Epithelial cell of esophagus (primary cell): Measurements from ENCODE around the gene ME2.
A peak's percentile ranks its signal among the peaks of the same experiment; 100 is the strongest.
"Not testable (repeated sequence)": the region's sequence is repeated elsewhere in the genome, so short reads cannot be mapped to it uniquely, and the experiment has no call there.

Source experiments
- DNase-seq: peaks from one replicate; pipeline ENCODE4 v3.0.0; 2010; ENCODE audit warnings: low read depth
- H3K4me3 ChIP-seq: 2 replicates; pipeline ENCODE4 v1.5.1; 2011; ENCODE audit warnings: mild to moderate bottlenecking, low read length, control low read depth
- TF ChIP-seq, protein P1 (sequence below): IDR thresholded peaks from 2 replicates; pipeline ENCODE4 v1.5.1; 2011; ENCODE audit warnings: low read depth, mild to moderate bottlenecking, low read length, control low read depth, inconsistent platforms; ENCODE audit not compliant: insufficient read depth; ENCODE audit errors: missing control alignments

The ME2 gene

DNA sequence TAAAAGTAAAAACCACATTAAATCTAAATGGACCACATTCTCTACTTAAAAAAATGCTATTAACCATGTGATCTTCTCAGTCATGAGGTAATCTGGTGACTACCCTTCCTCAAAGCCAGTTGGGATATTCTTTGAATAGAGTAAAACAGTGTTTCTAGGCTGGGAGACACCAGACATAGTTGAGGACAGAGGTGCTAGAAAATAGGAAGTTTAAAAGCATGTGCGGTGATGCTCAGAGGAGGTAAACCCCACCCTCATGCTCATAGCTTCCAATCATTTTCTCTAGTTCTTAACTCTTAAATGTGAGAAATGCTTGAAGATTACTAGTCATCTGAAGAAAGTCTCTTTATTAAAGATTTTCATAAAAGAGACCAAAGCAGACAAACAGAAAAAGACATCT lies 58.3 kb downstream of the ME2 start:
- no peak for DNase-seq
- TF ChIP-seq, protein P1, sequence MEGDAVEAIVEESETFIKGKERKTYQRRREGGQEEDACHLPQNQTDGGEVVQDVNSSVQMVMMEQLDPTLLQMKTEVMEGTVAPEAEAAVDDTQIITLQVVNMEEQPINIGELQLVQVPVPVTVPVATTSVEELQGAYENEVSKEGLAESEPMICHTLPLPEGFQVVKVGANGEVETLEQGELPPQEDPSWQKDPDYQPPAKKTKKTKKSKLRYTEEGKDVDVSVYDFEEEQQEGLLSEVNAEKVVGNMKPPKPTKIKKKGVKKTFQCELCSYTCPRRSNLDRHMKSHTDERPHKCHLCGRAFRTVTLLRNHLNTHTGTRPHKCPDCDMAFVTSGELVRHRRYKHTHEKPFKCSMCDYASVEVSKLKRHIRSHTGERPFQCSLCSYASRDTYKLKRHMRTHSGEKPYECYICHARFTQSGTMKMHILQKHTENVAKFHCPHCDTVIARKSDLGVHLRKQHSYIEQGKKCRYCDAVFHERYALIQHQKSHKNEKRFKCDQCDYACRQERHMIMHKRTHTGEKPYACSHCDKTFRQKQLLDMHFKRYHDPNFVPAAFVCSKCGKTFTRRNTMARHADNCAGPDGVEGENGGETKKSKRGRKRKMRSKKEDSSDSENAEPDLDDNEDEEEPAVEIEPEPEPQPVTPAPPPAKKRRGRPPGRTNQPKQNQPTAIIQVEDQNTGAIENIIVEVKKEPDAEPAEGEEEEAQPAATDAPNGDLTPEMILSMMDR = no peak
- no peak overlapping the region for H3K4me3 ChIP-seq

DNA sequence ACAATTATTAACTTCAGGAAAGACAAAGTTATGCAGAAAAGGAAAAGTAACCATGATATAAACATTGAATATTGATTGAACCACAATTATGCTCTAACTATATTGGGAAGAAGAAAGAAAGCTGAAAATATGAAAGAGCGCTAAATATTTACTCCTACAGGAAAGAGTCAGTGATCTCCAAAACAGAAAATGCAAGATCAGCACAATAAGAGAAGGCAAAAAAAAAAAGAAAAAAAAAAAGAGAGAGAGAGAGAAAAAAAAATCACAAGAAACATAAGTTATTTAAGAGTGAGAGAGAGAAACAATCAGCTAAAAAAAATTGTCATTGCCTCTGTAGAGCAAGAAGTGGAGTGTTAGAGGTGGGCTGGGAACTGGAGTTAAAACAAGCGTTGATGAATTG lies 60.0 kb downstream of the ME2 start:
- H3K4me3 ChIP-seq = no peak overlapping the region

DNA sequence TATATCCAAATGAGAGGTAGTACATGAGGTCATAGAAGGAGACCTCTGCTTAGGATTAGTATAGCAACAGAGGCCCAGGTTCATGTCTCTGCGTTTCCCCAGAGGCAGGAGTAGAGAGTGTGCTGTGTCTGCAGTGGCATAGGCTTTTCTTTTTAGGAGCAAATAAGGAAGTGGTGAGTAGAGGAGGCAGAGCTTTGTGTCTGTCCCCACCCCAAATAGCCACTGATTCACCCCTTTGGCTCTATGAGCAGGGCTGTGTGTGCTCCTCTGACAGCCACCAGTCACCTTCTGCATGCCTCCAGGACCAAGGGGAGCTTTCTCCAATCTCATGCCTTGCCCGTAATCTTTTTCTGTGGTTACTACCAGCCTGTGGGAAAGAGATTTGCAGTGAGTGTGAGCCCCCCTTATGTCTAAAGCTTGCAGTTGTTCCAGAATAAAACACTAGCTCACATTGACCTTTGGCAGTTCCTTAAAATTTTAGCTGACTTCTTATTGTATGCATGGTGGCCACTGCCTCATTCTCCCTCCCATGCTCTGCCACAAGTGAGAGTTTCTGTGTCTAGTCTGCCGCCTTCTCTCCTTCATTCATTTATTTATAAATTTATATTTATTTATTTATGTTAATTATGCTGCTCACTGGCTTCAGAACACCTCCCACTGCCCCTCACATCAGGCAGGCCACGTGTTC lies 65.5 kb downstream of the ME2 start:
- H3K4me3 ChIP-seq = no peak overlapping the region
- TF ChIP-seq, protein P1 = no peak
- DNase-seq = peak; percentile 44

More for the DNA sequence above, 60.0 kb downstream of the ME2 start:
- DNase-seq = no peak
- TF ChIP-seq, protein P1 = no peak

DNA sequence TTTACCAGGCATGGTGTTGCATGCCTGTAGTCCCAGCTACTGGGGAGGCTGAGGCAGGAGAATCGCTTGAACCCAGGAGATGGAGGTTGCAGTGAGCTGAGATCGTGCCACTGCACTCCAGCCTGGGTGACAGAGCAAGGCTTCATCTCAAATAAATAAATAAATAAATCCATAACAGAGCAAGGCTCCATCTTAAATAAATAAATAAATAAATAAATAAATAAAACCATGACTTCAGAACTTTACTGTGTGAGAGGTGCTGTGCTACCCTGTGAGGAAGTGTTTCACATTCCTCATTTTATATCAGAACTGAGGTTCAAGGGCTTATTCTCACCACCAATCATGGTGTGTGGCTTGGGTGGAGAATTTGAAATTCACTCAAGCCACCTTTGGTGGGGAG lies 67.0 kb downstream of the ME2 start:
- not testable (repeated sequence) for H3K4me3 ChIP-seq, DNase-seq

DNA sequence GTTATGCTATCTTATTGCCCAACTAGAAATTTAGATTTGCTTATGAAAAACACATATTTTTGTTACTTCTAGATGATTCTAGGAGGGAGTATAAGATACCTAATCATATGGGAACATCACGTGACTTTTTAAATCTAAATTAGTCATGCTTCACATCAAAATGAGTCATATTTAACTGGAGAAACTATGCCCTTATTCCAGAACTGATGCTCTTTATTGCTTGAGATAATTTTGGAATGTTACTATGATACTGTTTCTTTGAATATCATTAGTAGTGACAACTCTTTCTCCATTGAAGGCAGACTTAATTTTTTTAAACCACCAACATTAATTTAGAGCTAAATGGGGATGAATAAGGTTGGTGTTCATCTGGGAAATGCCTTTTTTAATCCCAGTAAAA lies 69.0 kb downstream of the ME2 start:
- TF ChIP-seq, protein P1 = no peak
- peak; percentile 28 for DNase-seq
- no peak overlapping the region for H3K4me3 ChIP-seq

DNA sequence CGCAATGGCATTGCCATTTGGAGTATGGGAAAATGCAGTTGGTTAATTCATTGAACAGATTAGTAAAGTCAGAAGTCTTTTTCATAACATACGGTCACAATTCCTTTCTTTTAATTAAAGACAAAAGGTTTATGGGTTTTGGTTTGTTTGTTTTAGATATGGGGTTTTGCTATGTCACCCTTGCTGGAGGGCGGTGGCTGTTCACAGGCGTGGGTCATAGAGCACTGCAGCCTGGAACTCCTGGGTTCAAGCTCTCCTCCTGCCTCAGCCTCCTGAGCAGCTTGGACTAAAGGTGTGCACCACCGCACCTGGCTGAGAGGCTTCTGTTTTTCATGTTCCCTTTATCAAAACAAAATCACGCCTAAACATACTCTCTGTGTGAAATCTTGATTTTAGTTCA lies 70.3 kb downstream of the ME2 start:
- TF ChIP-seq, protein P1 = no peak
- no peak for DNase-seq
- H3K4me3 ChIP-seq = no peak overlapping the region

DNA sequence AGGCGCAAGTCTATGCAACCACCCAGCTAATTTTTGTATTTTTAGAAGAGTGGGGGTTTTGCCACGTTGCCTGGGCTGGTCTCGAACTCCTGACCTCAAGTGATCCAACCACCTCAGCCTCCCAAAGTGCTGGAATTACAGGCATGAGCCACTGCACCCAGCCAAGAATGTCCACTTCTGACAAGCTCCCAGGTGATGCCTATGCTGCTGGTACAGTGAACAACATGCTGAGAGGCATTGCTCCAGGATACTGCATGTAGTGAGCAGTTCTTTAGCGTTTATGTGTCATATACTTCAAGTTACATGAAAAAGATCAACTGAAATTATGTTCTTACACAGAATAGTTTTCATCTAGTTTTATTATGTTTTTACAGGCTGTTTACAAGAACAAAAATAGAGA lies 71.7 kb downstream of the ME2 start:
- no peak overlapping the region for H3K4me3 ChIP-seq
- TF ChIP-seq, protein P1 = no peak
- DNase-seq = no peak

DNA sequence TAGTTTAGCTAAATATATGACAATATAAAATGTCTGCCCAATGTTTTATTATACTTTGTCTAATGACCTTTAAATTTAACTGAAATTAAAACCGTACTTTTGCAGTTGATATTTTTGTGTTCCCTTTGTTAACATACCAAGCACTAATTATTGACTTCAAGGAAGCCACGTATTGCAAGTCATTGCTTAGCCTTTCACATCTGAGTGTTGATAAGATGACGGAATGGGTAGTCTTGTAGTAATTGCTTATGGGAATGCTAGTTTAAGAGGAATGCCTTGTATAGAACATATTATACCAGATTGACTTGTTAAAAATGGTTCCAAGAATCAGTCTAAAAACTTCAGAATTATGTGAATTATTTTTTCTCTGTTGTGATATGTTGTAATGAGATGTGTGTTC lies 74.9 kb downstream of the ME2 start:
- TF ChIP-seq, protein P1 = no peak
- H3K4me3 ChIP-seq = no peak overlapping the region
- no peak for DNase-seq
